Activated T-cell treated with anti-CD3 and anti-CD28 coated beads for 1 hour (primary cell): ENCODE measurements around the gene PSMG4.

Experiments used
- DNase-seq: peaks from one replicate; pipeline ENCODE4 v3.0.0-alpha.2; 2020; ENCODE audit warnings: low read depth

Gene PSMG4

GRCh38 chr6:3258720-3259490, at the start of gene PSMG4:
TSS of gene PSMG4 (plus strand) at chr6:3258947. CDS start at chr6:3259023, 76 bp downstream.
- DNase-seq: peak; percentile 96

GRCh38 chr6:3209114-3210023, 49.4 kb upstream of the PSMG4 start:
- no peak for DNase-seq

DNA sequence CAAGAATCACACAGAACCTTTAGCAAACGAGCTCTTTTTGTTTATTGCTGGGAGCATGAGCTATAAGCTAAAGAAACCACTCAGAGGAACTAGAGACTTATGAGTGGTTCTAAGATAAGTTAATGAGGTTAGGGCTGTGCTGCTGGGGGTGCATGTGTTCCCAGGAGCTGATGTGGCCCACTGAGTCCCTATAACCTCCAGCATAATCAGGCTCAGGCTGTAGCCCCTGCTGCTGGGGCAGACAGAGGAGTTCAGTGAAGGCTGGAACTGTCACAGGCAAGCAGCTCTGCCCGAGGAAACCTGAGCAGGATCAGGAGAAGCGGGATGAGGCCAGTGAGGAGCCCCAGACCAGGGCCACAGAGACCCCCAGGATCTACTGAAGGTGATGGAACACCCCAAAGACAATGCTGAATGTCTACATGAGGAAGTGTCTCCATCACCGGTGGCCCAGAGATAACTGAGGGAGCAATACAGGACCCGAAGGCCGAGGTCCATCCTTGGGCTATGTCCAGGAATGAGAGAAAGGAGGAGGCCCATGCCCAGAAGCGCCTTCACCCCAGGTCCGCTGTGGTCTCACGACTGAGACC, 48.6 kb upstream of the PSMG4 start:
- DNase-seq: no peak

- DNase-seq: no peak
Measured at GRCh38 chr6:3211681-3212080, 47.1 kb upstream of the PSMG4 start.

DNA sequence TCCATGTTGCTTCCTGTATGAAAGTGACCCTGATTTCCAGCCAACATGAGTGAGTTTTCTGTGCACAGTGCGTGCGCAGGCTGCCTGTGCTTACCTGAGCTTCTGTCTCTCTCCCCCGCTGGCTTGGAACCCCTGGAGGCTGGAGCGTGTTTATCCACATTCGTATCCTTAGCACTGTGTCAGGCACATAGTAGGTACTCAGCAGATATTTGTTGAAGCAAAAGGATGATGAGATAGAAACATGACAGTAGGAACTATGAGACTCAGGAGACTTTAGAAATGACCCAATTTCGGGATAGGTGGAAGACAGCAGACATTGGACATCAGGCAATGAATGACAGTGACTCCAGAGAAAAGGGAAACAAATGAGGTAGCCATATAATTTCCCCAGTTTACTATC, 46.5 kb upstream of the PSMG4 start:
- DNase-seq: no peak

DNA sequence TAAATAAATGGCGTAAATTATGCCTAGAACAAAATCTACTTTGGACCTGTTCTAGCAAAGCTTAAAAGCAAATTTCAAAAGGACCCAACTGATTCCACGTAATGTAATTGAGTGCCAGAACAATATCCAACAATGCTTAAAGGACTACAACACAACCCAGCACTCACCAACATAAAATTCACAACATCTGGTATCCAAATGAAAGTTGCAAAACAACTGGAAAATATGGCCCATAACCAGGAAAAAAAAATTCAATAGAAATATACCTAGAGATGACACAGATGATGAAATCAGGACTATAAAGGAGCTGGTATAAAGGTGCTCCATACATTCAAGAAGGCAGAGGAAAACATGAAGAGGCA, 45.4 kb upstream of the PSMG4 start:
- no peak for DNase-seq

DNA sequence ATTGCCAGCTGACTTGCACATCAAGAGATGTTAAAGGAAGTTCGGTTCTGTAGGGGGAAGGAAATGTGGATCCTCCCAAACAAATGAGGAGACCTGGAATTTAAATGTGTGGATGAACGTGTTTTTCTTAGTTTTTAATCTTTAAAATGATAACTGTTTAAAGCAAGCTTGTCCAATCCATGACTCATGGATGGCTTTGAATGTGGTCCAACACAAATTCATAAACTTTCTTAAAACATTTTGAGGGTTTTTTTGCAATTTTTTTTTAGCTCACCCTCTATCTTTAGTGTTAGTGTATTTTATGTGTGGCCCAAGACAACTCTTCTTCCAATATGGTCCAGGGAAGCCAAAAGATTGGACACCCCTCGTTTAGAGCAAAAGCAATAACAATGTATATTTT, 43.8 kb upstream of the PSMG4 start:
- no peak for DNase-seq

DNA sequence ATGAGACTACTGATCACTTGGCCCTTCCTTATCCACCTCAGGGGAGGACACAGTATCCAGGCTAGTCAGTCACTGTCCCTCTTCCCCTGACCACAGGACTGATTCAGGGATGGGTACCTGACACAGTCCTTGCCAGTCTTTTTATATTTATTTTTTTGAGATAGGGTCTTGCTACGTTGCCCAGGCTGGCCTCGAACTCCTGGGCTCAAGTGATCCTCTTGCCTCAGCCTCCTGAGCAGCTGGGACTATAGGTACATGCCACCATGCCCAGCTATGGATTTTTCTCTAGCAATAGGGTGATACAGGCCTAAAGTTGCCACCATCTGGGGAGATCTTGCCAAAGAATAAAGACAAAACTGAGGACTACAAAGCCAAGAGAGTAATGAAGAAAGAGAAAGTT, 41.5 kb upstream of the PSMG4 start:
- DNase-seq: no peak

- DNase-seq: no peak
Measured at GRCh38 chr6:3218266-3218665, 40.5 kb upstream of the PSMG4 start.

DNA sequence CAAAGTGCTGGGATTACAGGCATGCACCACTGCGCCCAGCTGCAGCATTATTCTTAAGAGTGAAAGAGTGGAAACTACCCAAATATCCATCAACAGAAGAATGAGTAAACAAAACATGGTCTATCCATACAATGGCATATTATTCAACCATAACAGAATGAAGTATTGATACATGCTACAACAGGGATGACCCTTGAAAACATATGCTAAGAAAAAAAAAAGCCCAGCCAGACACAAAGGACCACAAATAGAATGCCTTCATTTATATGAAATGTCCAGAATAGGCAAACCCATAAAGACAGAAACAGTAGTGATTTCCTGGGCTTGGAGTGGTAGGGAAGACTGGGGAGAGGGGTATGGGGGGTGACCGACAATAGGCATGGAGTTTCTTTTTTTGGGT, 38.4 kb upstream of the PSMG4 start:
- DNase-seq: no peak

DNA sequence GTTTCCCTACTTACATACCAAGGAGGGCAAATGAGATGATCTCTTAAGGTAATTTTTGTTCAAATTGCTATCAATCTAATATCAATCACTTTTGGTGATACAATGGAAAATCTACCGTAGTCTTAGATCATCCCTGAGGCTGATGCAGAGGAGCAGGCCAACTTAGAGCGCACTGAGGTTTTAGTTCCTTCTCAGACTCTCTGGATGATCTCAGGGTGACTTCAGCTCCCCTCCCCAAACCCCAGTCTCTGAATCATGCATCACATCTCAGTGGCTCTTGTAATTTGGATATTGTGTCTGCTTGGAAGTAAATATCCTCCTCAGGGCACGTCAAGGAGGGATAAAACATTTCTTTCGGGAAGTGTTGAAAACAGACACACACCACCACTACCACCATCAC, 37.2 kb upstream of the PSMG4 start:
- DNase-seq: no peak

- DNase-seq: no peak
Measured at GRCh38 chr6:3222506-3223038, 36.2 kb upstream of the PSMG4 start.

DNA sequence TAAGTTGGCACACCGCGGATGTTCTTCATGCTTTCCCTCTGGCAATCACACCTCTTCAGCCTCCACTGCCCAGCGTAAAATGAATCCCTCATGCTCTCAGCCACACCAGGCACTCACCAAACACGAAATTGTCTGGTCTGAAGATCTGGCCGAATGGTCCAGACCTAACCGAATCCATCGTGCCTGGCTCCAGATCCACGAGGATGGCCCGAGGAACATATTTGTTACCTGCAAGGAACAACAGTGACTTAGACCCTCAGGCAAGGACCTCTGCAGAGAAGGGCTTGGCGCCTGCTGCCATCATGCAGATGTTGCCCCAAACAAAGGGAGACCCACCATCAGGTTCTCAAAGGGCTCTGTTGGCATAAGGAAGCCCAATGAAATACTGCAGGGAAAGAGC, 32.7 kb upstream of the PSMG4 start:
- no peak for DNase-seq

GRCh38 chr6:3226481-3227362, 32.0 kb upstream of the PSMG4 start:
- no peak for DNase-seq

- DNase-seq: no peak
Measured at GRCh38 chr6:3227363-3228045, 31.2 kb upstream of the PSMG4 start, which contains the start of gene TUBB2B. TSS of gene TUBB2B (minus strand) at chr6:3227653. CDS start at chr6:3227543, 110 bp downstream.

- DNase-seq: no peak
Measured at GRCh38 chr6:3228046-3228671, 30.6 kb upstream of the PSMG4 start.

DNA sequence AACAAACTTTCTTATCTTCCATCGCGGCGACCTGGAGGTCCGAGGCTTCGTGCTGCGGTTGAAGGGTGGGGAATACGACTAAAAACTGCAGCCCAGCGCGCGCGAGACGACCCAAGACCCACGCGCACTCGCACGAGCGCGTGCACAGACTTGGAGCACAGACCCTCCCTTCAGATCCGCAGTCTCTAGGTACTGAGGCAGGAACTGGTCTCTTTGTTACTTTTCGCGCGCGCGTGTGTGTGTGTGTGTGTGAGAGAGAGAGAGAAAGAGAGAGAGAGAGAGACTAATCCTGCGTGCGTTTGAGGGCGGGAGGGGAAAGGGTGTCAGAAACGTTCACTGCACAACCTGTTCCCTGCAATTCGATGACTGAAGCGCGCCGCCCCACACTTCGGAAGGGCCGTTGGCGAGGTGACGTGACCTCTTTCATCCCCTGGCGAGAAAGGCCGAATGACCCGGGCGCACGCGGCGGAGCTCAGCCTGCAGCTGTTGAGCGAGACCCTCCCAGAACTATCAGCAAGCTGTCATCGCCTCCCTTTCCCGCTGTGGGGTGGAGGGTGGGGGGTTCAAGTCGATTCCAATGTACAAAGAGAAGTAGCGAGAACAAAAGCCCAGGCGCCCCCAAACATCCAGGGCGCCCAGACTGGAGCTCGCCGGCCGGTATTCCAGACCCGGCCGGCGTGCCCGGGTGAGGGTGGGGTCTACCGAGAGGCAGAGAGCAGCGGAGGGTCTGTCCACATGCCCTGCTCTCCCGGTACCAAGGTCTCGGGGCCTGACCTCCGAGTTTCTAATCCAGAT, 29.8 kb upstream of the PSMG4 start:
- peak; percentile 33 for DNase-seq

DNA sequence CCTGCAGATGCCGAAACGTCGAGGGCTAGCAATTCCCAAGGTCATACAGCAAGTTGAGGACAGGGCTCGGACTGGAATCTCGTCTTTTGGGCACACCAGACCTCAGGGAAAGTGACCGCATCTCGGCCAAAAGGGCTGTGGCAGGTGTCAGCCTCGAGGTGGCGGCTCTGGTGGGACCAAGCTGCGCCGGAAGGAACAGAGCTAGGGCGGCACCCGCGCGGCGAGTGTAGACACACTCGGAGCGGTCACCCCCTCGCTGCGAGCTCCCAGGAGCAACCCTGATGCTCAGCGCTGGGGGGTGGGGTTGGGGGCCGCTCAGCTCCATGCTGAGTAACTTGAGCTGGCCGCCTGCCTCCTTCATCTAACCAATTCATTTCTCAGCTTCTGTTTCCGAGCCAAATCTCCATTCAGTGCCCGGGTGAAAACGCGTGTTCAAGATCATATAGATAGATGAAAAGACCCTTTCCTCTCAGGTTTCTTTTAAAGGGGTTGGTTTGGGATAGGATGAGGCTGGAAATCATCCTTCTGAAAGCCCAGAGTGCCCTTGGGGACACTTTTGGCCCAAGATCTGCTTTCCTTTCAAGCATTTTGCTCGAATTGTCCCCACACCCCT, 29.1 kb upstream of the PSMG4 start:
- DNase-seq: no peak

GRCh38 chr6:3230256-3230882, 28.4 kb upstream of the PSMG4 start:
- DNase-seq: no peak
